Measurements from ENCODE around the gene TMEM269. TPM values are rescaled to one million over a fixed set of nuclear protein-coding genes. Genes with fewer than 3 reads are reported as not detected.

TMEM269 gene
- total and polyA plus RNA-seq, 4 donors, result 0.03 to 0.09 (median 0.07) TPM

DNA sequence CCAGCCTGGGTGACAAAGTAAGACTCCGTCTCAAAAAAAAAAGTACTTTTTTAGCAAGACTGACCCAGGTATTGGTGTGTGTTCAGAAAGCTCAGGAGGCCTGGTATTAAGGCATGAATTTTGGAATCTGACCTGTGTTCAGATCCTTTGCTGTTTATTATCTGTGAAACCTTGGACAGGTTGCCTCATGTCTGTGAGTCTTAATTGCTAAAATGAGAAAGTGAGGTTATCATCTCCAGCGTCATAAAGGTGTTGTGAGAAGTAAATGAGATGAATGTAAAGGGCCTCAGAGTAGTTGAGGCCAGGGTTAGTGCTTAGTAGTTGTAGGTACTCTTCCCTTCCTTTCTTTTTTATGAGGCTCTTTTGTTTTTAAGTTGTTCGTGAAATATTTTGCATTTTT lies 15.0 kb upstream of the TMEM269 start:
- Histone ChIP-seq H3K9me3 (ENCODE audit: control insufficient read depth in 4 of 4, insufficient read depth in 3 of 4, low read length in 3 of 4) (no peaks in the 10 kb centered on the region), H3K36me3 (ENCODE audit: control insufficient read depth in 4 of 4, insufficient read depth in 4 of 4, low read length in 4 of 4) (peaks cover 5 to 8% (median 6%) of the 10 kb centered on the region in 4 donors), H3K27ac (ENCODE audit: low read depth in 1 of 2, low read length in 1 of 2) (no peak overlapping the region), H3K4me3 (no peak overlapping the region), H3K27me3 (ENCODE audit: control insufficient read depth in 3 of 3, insufficient read depth in 3 of 3, low read length in 2 of 3) (no peaks in the 10 kb centered on the region), H3K4me1 (ENCODE audit: control insufficient read depth in 5 of 5, insufficient read depth in 5 of 5, low read length in 5 of 5) (peaks cover 2 to 13% (median 10%) of the 10 kb centered on the region in 5 donors), H3K9ac (ENCODE audit: insufficient read depth in 1 of 2, low read length in 2 of 2) (no peak overlapping the region)
- ATAC-seq (ENCODE audit: insufficient read depth, low FRiP score), result no peak
- DNase-seq, result no peak
- 92 to 97% methylated on average over 3 of the region's 3 CpGs for WGBS, 2 donors
- TF ChIP-seq, protein P1, sequence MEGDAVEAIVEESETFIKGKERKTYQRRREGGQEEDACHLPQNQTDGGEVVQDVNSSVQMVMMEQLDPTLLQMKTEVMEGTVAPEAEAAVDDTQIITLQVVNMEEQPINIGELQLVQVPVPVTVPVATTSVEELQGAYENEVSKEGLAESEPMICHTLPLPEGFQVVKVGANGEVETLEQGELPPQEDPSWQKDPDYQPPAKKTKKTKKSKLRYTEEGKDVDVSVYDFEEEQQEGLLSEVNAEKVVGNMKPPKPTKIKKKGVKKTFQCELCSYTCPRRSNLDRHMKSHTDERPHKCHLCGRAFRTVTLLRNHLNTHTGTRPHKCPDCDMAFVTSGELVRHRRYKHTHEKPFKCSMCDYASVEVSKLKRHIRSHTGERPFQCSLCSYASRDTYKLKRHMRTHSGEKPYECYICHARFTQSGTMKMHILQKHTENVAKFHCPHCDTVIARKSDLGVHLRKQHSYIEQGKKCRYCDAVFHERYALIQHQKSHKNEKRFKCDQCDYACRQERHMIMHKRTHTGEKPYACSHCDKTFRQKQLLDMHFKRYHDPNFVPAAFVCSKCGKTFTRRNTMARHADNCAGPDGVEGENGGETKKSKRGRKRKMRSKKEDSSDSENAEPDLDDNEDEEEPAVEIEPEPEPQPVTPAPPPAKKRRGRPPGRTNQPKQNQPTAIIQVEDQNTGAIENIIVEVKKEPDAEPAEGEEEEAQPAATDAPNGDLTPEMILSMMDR (IDR thresholded peaks at IDR 0.05; ENCODE audit: control extremely low read depth, extremely low read depth), result no peak

DNA sequence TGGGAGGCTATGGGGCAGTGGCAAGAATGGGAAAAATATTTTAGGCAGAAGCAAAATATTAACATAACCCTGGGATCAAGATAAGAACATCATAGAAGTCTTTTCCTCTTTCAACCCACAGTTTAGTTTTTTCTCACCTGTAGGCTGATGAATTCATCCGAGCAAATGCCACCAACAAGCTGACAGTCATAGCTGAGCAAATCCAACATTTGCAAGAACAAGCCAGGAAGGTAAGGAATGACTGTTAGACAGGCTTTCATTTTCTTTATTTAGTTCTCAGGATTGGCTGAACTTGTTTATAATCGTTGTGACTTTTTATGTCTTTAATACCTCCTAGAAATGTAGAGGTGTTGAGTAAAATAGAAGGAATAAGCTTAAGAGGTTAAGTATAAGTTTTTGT lies 11.4 kb upstream of the TMEM269 start:
- H3K4me3 ChIP-seq, result no peak overlapping the region
- ATAC-seq (ENCODE audit: insufficient read depth, low FRiP score) (no peak), DNase-seq (no peak)
- peaks cover 22 to 33% (median 24%) of the 10 kb centered on the region in 4 donors for H3K36me3 ChIP-seq (ENCODE audit: control insufficient read depth in 4 of 4, insufficient read depth in 4 of 4, low read length in 4 of 4)
- H3K9me3 ChIP-seq (ENCODE audit: control insufficient read depth in 4 of 4, insufficient read depth in 3 of 4, low read length in 3 of 4), result no peaks in the 10 kb centered on the region
- H3K27ac ChIP-seq (ENCODE audit: low read depth in 1 of 2, low read length in 1 of 2), result no peak overlapping the region
- TF ChIP-seq, protein P1 (IDR thresholded peaks at IDR 0.05; ENCODE audit: control extremely low read depth, extremely low read depth), result no peak
- peaks cover 0 to 5% (median under 1%) of the 10 kb centered on the region in 5 donors for H3K4me1 ChIP-seq (ENCODE audit: control insufficient read depth in 5 of 5, insufficient read depth in 5 of 5, low read length in 5 of 5)
- no peak overlapping the region for H3K9ac ChIP-seq (ENCODE audit: insufficient read depth in 1 of 2, low read length in 2 of 2)
- 48% methylated on average over 2 of the region's 2 CpGs for WGBS, 2 donors
- H3K27me3 ChIP-seq (ENCODE audit: control insufficient read depth in 3 of 3, insufficient read depth in 3 of 3, low read length in 2 of 3), result no peaks in the 10 kb centered on the region

DNA sequence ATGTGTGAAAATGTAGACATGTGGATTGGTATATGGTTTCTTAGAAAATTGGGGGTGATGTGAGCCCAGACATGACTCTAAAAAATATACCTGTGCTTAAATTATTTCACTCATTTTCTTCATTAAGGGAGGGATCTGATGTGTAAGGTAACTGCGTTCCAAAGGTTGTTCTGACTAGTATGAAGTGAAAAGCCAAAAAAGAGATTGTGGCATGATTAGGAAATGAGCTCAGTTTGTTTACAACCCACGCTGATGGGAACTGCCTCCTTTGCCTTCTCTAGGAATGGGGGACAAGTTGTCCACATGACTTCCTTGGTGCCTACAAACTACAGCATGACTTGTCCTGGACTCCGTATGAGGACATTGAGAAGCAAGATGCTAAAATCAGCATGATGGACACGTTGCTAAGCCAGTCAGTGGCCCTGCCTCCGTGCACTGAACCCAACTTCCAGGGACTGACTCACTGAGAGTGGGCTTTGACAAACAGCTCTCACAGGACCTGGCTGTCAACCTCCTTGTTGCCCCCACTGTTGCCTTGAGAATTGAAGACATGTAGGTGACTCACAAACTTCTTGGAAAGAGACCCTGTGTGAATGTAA lies 9.8 kb upstream of the TMEM269 start:
- H3K27me3 ChIP-seq (ENCODE audit: control insufficient read depth in 3 of 3, insufficient read depth in 3 of 3, low read length in 2 of 3), result no peaks in the 10 kb centered on the region
- H3K27ac ChIP-seq (ENCODE audit: low read depth in 1 of 2, low read length in 1 of 2), result no peak overlapping the region
- no peaks in the 10 kb centered on the region for H3K9me3 ChIP-seq (ENCODE audit: control insufficient read depth in 4 of 4, insufficient read depth in 3 of 4, low read length in 3 of 4)
- H3K4me1 ChIP-seq (ENCODE audit: control insufficient read depth in 5 of 5, insufficient read depth in 5 of 5, low read length in 5 of 5), result peaks cover 0 to 2% (median 0%) of the 10 kb centered on the region in 5 donors
- TF ChIP-seq, protein P1 (IDR thresholded peaks at IDR 0.05; ENCODE audit: control extremely low read depth, extremely low read depth), result no peak
- DNase-seq, result no peak
- no peak for ATAC-seq (ENCODE audit: insufficient read depth, low FRiP score)
- peaks cover 22 to 31% (median 25%) of the 10 kb centered on the region in 4 donors for H3K36me3 ChIP-seq (ENCODE audit: control insufficient read depth in 4 of 4, insufficient read depth in 4 of 4, low read length in 4 of 4)
- WGBS, 2 donors, result 87 to 88% methylated on average over 5 of the region's 5 CpGs
- H3K9ac ChIP-seq (ENCODE audit: insufficient read depth in 1 of 2, low read length in 2 of 2), result no peak overlapping the region
- H3K4me3 ChIP-seq, result no peak overlapping the region

DNA sequence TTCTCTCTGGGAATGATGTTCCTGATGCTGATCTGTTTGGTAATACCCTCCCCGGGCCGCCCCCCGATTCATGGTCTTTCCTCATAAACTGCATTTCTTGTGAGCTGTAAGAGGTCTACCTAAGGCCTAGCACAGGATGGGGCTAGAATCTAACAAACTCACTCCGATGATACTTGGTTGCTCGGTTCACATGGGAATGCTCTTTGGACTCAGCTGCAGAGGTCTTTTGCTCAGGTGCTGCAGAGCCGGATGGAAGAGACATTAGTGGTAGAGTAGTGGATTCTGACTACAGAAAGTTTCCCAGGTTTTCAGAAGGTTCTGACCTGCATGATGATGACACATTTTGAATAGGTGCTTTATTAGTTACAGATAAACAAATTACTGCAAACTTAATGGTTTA lies 8.3 kb upstream of the TMEM269 start:
- 96 to 97% methylated on average over 6 of the region's 6 CpGs for WGBS, 2 donors

More for the DNA sequence above, 8.3 kb upstream of the TMEM269 start:
- peaks cover 24 to 31% (median 28%) of the 10 kb centered on the region in 4 donors for H3K36me3 ChIP-seq (ENCODE audit: control insufficient read depth in 4 of 4, insufficient read depth in 4 of 4, low read length in 4 of 4)
- H3K4me1 ChIP-seq (ENCODE audit: control insufficient read depth in 5 of 5, insufficient read depth in 5 of 5, low read length in 5 of 5), result peaks cover 0 to 2% (median 0%) of the 10 kb centered on the region in 5 donors
- TF ChIP-seq, protein P1 (IDR thresholded peaks at IDR 0.05; ENCODE audit: control extremely low read depth, extremely low read depth), result no peak
- no peak overlapping the region for H3K9ac ChIP-seq (ENCODE audit: insufficient read depth in 1 of 2, low read length in 2 of 2)
- no peaks in the 10 kb centered on the region for H3K27me3 ChIP-seq (ENCODE audit: control insufficient read depth in 3 of 3, insufficient read depth in 3 of 3, low read length in 2 of 3)
- ATAC-seq (ENCODE audit: insufficient read depth, low FRiP score), result no peak
- no peaks in the 10 kb centered on the region for H3K9me3 ChIP-seq (ENCODE audit: control insufficient read depth in 4 of 4, insufficient read depth in 3 of 4, low read length in 3 of 4)
- no peak overlapping the region for H3K27ac ChIP-seq (ENCODE audit: low read depth in 1 of 2, low read length in 1 of 2)
- DNase-seq, result no peak
- H3K4me3 ChIP-seq, result no peak overlapping the region

Measured in lung (tissue), 12 donors.